Liver (tissue), 3 donors: ENCODE data around the gene INPP5A.

Experiments used
- ATF3 ChIP-seq: IDR thresholded peaks from 2 replicates; pipeline ENCODE4 v1.6.1; 2016; ENCODE audit warnings: antibody characterized with exemption
- CTCF ChIP-seq: fragments of 150-350 bp; IDR thresholded peaks from 2 replicates; pipeline ENCODE4 v1.5.1; 2017; ENCODE audit warnings: improper control_type of control experiment, low read depth, low read length; ENCODE audit not compliant: missing input control
- EGR1 ChIP-seq, 2 donors: IDR thresholded peaks; 2 replicates each; pipeline ENCODE4 v1.6.1; 2016 to 2018; ENCODE audit warnings: antibody characterized with exemption in 2 of 2, low read depth in 2 of 2
- FOXA1 ChIP-seq: IDR thresholded peaks from 2 replicates; pipeline ENCODE4 v1.6.1; 2016; ENCODE audit warnings: antibody characterized with exemption
- GABPA ChIP-seq, 2 donors: IDR thresholded peaks in 1 of 2; conservative IDR thresholded peaks in 1 of 2; 2 replicates each; pipeline ENCODE4 v1.6.1; 2016; ENCODE audit warnings: antibody characterized with exemption in 2 of 2, mild to moderate bottlenecking in 1 of 2, moderate library complexity in 1 of 2
- JUND ChIP-seq, 2 donors: IDR thresholded peaks; 2 replicates each; pipeline ENCODE4 v1.6.1; 2016; ENCODE audit warnings: antibody characterized with exemption in 2 of 2
- MAX ChIP-seq: IDR thresholded peaks from 2 replicates; pipeline ENCODE4 v1.6.1; 2016; ENCODE audit warnings: antibody characterized with exemption
- RAD21 ChIP-seq, 2 donors: IDR thresholded peaks; 2 replicates each; pipeline ENCODE4 v1.6.1; 2016; ENCODE audit warnings: antibody characterized with exemption in 2 of 2, mild to moderate bottlenecking in 2 of 2
- REST ChIP-seq: IDR thresholded peaks from 2 replicates; pipeline ENCODE4 v1.6.1; 2016; ENCODE audit warnings: antibody characterized with exemption, mild to moderate bottlenecking
- SP1 ChIP-seq: IDR thresholded peaks from 2 replicates; pipeline ENCODE4 v1.6.1; 2018; ENCODE audit warnings: antibody characterized with exemption, mild to moderate bottlenecking
- YY1 ChIP-seq: IDR thresholded peaks from 2 replicates; pipeline ENCODE4 v1.6.1; 2016; ENCODE audit warnings: antibody characterized with exemption, mild to moderate bottlenecking
- ZBTB33 ChIP-seq: IDR thresholded peaks from 2 replicates; pipeline ENCODE4 v1.6.1; 2016; ENCODE audit warnings: antibody characterized with exemption
- donor health status: healthy.
- donor health status: healthy.

GRCh38 chr10:132637477-132638129 lies 100.0 kb downstream of the INPP5A start:
- TF ChIP-seq CTCF = peak; percentile 84
- no peak for TF ChIP-seq REST
- no peak for TF ChIP-seq YY1
- TF ChIP-seq ATF3 = no peak
- no peak for TF ChIP-seq FOXA1
- TF ChIP-seq MAX = no peak
- no peak for TF ChIP-seq GABPA (IDR thresholded peaks at IDR 0.05 in 1 of 2, conservative IDR thresholded peaks at IDR 0.05 in 1 of 2)
- TF ChIP-seq SP1 = no peak
- TF ChIP-seq JUND (IDR thresholded peaks at IDR 0.05) = no peak
- no peak for TF ChIP-seq EGR1 (IDR thresholded peaks at IDR 0.05; ENCODE audit: low read depth in 2 of 2)
- TF ChIP-seq ZBTB33 = no peak
- peak; percentile 94 to 96 for TF ChIP-seq RAD21 (IDR thresholded peaks at IDR 0.05)
